GM23248 (cell line): ENCODE results near the gene IPO13. TPM values are rescaled to one million over a fixed set of nuclear protein-coding genes. Genes with fewer than 3 reads are reported as not detected.
A peak's percentile ranks its signal among the peaks of the same experiment; 100 is the strongest.

Experiments
- DNase-seq: peaks from one replicate; pipeline ENCODE4 v3.0.0-alpha.2; 2015
- H2AFZ ChIP-seq: fragments of 200-600 bp; sonication (generic); 2 replicates; pipeline ENCODE4 v1.6.1; 2016; ENCODE audit warnings: antibody characterized with exemption
- H3F3A ChIP-seq: fragments of 200-600 bp; sonication (generic); 2 replicates; pipeline ENCODE4 v1.6.1; 2016; ENCODE audit warnings: mild to moderate bottlenecking, antibody characterized with exemption, mixed run types; ENCODE audit not compliant: insufficient read depth
- H3K27ac ChIP-seq: fragments of 200-600 bp; sonication (generic); 2 replicates; pipeline ENCODE4 v1.5.1; 2016; ENCODE audit warnings: mild to moderate bottlenecking
- H3K27me3 ChIP-seq: fragments of 200-600 bp; sonication (generic); replicated peaks from 2 replicates; pipeline ENCODE4 v1.6.1; 2016; ENCODE audit warnings: mild to moderate bottlenecking; ENCODE audit not compliant: insufficient read depth
- H3K36me3 ChIP-seq: fragments of 200-600 bp; sonication (generic); 2 replicates; pipeline ENCODE4 v1.6.1; 2016; ENCODE audit warnings: low read depth, mild to moderate bottlenecking
- H3K4me1 ChIP-seq: fragments of 200-600 bp; sonication (generic); 2 replicates; pipeline ENCODE4 v1.6.1; 2016; ENCODE audit warnings: mild to moderate bottlenecking; ENCODE audit not compliant: insufficient read depth
- H3K4me2 ChIP-seq: fragments of 200-600 bp; sonication (generic); one replicate; pipeline ENCODE4 v1.6.1; 2016; ENCODE audit warnings: mild to moderate bottlenecking; ENCODE audit not compliant: unreplicated experiment
- H3K4me3 ChIP-seq: fragments of 200-600 bp; sonication (generic); 2 replicates; pipeline ENCODE4 v1.5.1; 2016; ENCODE audit warnings: mild to moderate bottlenecking
- H3K79me2 ChIP-seq: fragments of 200-600 bp; sonication (generic); 2 replicates; pipeline ENCODE4 v1.6.1; 2016; ENCODE audit warnings: mild to moderate bottlenecking; ENCODE audit not compliant: insufficient read depth
- H3K9ac ChIP-seq: fragments of 200-600 bp; sonication (generic); 2 replicates; pipeline ENCODE4 v1.6.1; 2016; ENCODE audit warnings: mild to moderate bottlenecking
- H3K9me2 ChIP-seq: fragments of 200-600 bp; sonication (generic); 2 replicates; pipeline ENCODE4 v1.6.1; 2016; ENCODE audit warnings: mixed run types, mild to moderate bottlenecking, moderate library complexity; ENCODE audit not compliant: insufficient read depth
- H3K9me3 ChIP-seq: fragments of 200-600 bp; sonication (generic); one replicate; pipeline ENCODE4 v1.6.1; 2017; ENCODE audit warnings: low read depth
- H4K20me1 ChIP-seq: fragments of 200-600 bp; sonication (generic); 2 replicates; pipeline ENCODE4 v1.6.0; 2016; ENCODE audit not compliant: insufficient read depth
- EZH2 ChIP-seq: fragments of 200-600 bp; sonication (generic); IDR thresholded peaks from 2 replicates; pipeline ENCODE4 v1.6.1; 2018; ENCODE audit warnings: antibody characterized with exemption, mild to moderate bottlenecking; ENCODE audit not compliant: insufficient read depth, poor library complexity, severe bottlenecking
- EZH2phosphoT487 ChIP-seq: fragments of 200-600 bp; sonication (generic); IDR thresholded peaks from 2 replicates; pipeline ENCODE4 v1.6.1; 2018; ENCODE audit warnings: antibody characterized with exemption, moderate library complexity, mild to moderate bottlenecking, low read depth; ENCODE audit not compliant: insufficient read depth
- WGBS, 2 experiments: methylation state at CpG; one replicate each; pipeline ENCODE4 v1.1.6; 2015 to 2017; ENCODE audit warnings: low lambda C conversion rate in 2 of 2, low coverage in 1 of 2; ENCODE audit errors: missing lambda C conversion rate in 2 of 2; 5-methylcytosine and 5-hydroxymethylcytosine counted together
- in situ Hi-C: fragments of 300-500 bp; cut with MboI; formaldehyde crosslinking; loops from 2 replicates; pipeline ENCODE4 v1.15.0; 2020
- polyA plus RNA-seq: library from polyadenylated mRNA; unstranded; fragments of >200 nt; fragmentation: Nextera tagmentation; extraction: Ambion mirVana; gene quantifications from 2 replicates; pipeline ENCODE4 v1.2.1, GENCODE V29; 2016
- total RNA-seq: library from RNA; depleted of rRNA; stranded (reverse); fragments of >200 nt; shearing (Covaris generic); gene quantifications from 2 replicates; pipeline ENCODE4 v1.2.3, GENCODE V29; 2014

The IPO13 gene
- total and polyA plus RNA-seq, 2 experiments from 2014 or later: 21.0 to 29.4 TPM

- Histone ChIP-seq H2AFZ (no peak overlapping the region), H3K4me3 (no peak overlapping the region), H3K9me2 (no peaks in the 10 kb centered on the region), H3K9ac (no peak overlapping the region), H4K20me1 (no peaks in the 10 kb centered on the region), H3K27ac (no peak overlapping the region), H3K27me3 (no peaks in the 10 kb centered on the region), H3K4me1 (peaks cover 12% of the 10 kb centered on the region), H3K36me3 (no peaks in the 10 kb centered on the region), H3K9me3 (no peaks in the 10 kb centered on the region), H3K4me2 (no peak overlapping the region), H3F3A (peaks cover 18% of the 10 kb centered on the region; the same call in 1 of the 2 replicates), H3K79me2 (no peaks in the 10 kb centered on the region)
- TF ChIP-seq EZH2phosphoT487 (no peak), EZH2 (no peak)
- no peak for DNase-seq
- 78 to 83% methylated on average over 7 of the region's 7 CpGs for WGBS, 2 experiments
- in situ Hi-C loops: no loop called here
Observed at GRCh38 chr1:43994071-43994470, 47.3 kb downstream of the IPO13 start.

DNA sequence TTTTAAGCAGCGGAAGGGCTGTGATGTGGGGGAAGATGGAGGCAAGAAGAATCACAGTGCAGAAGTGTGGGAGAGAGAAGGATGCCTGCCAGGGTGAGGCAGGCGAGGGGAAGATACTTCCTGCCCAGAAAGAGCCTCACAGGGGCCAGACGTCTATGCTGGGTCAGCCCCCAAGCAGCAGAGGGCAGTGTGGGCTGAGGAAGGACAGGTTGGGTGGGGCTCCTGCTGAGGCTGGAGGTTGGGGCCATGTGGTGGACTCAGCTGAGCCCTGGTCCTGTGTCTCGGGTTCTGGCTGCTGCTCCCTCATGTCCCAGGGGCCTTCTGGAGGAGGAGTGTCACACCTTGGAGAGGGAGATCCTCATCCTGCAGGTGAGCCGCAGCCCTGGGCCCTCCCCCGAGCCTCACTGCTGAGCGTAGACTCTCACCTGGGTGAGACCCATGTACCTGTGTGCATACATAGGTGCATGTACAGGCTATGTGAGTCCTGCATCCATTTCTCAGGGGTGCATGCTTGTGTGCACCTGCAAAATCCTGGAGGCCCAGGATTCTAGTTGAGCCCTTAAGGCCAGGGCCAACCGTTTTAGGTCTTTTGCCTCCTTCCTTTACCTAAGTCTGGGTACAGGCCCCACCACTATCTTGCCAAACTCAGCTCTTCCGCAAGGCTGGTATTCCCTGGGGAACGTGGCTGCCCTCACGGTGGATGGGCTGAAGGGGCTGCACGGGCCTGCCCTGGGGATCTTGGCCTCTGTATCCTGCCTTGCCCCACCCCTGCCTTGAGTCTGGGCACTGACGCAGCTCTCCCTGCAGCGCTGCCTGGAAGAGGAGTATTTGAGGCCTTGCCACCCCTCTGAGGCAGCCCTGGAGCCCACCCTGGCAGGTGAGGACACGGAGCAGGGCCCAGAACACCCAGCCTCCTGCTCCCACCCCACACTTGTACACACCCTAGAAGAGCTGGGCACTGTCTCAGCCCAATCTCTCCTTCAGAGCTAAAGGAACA lies 48.3 kb downstream of the IPO13 start:
- peak; percentile 63 for DNase-seq
- TF ChIP-seq EZH2phosphoT487 (no peak), EZH2 (no peak)
- no peak overlapping the region for H3K27ac ChIP-seq
- H3K9ac ChIP-seq: no peak overlapping the region
- 68 to 78% methylated on average over 15 of the region's 15 CpGs for WGBS, 2 experiments
- no peak overlapping the region for H2AFZ ChIP-seq
- H3K9me3 ChIP-seq: no peaks in the 10 kb centered on the region
- no peaks in the 10 kb centered on the region for H3K9me2 ChIP-seq
- H3K27me3 ChIP-seq: no peaks in the 10 kb centered on the region
- no peaks in the 10 kb centered on the region for H4K20me1 ChIP-seq
- H3F3A ChIP-seq: peaks cover 11% of the 10 kb centered on the region; the same call in 1 of the 2 replicates
- peaks cover 12% of the 10 kb centered on the region for H3K4me1 ChIP-seq
- no peak overlapping the region for H3K4me3 ChIP-seq
- H3K36me3 ChIP-seq: no peaks in the 10 kb centered on the region
- no peaks in the 10 kb centered on the region for H3K79me2 ChIP-seq
- H3K4me2 ChIP-seq: no peak overlapping the region
- in situ Hi-C loops: no loop called here

DNA sequence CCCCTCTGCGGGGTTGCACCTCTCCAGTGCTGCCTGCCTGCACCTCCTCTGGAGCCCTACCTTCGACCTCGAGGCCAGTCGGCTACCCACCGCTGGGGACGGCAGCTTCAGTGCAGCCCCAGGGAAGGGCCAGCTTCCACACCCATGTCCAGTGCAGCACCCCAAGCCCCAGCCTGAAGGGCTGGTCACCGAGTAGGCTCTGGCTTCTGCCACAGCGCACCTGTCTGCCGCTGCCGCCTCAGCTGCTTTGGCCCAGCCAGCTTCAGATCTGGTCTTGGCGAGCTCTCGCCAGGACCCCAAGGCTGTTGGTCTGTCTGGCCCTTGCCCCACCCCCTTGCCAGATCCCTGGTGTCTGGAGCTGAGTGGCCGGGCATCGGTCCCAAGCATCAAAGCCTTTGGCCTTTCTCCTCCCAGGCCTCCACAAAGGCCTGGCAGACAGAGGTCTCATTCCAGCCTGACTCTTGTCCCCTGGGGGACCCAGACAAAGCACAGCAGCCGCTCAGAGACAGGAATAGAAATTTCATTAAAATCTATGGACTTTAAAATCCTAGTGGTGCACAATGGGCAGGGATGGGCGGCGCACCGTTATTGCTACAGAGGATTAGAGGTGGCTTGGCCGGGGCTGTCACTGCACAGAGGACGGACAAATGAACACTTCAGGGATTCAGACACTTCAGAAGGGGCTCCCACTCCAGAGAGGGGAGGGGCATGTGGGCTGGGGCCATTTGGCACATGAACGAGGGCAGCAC lies 49.4 kb downstream of the IPO13 start:
- H3K4me1 ChIP-seq: peaks cover 5% of the 10 kb centered on the region; the same call in 1 of the 2 replicates
- WGBS, 2 experiments: 74 to 78% methylated on average over 20 to 21 of the region's 21 CpGs
- no peak overlapping the region for H3K4me3 ChIP-seq
- H3K9me3 ChIP-seq: no peaks in the 10 kb centered on the region
- in situ Hi-C loops: no loop called here
- H3F3A ChIP-seq: peaks cover 11% of the 10 kb centered on the region; the same call in 1 of the 2 replicates
- no peak overlapping the region for H3K4me2 ChIP-seq
- no peak overlapping the region for H3K27ac ChIP-seq
- H3K36me3 ChIP-seq: peaks cover 3% of the 10 kb centered on the region; the same call in 1 of the 2 replicates
- H3K9me2 ChIP-seq: no peaks in the 10 kb centered on the region
- H3K27me3 ChIP-seq: no peaks in the 10 kb centered on the region
- H3K9ac ChIP-seq: no peak overlapping the region
- no peaks in the 10 kb centered on the region for H3K79me2 ChIP-seq
- H2AFZ ChIP-seq: no peak overlapping the region
- no peaks in the 10 kb centered on the region for H4K20me1 ChIP-seq
- DNase-seq: no peak
- TF ChIP-seq EZH2 (no peak), EZH2phosphoT487 (no peak)

DNA sequence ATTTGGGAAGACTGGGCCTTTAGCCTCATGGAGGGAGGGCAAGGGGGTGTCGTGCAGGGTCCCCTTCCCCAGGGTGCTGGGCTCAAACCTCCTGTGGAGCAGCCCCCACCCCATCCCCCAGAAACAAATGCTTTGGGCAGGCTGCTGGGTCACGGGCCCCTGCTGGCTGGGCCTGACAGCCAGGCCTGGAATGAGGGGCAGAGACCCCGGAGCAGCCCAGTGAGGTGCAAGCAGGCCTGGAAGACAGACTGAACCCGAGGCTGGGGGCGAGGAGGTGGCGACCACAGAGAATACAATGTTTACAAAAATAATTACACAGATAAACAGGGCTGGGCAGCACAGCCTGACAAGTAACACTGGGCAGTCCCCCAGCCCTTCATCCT lies 50.0 kb downstream of the IPO13 start:
- H3K27ac ChIP-seq: no peak overlapping the region
- in situ Hi-C loops: no loop called here

More for the DNA sequence above, 50.0 kb downstream of the IPO13 start:
- DNase-seq: no peak
- Histone ChIP-seq H3K9me3 (no peaks in the 10 kb centered on the region), H4K20me1 (no peaks in the 10 kb centered on the region), H3K4me3 (no peak overlapping the region), H3K9me2 (no peaks in the 10 kb centered on the region), H3K36me3 (peaks cover 3% of the 10 kb centered on the region; the same call in 1 of the 2 replicates), H3K79me2 (no peaks in the 10 kb centered on the region), H3F3A (peaks cover 11% of the 10 kb centered on the region; the same call in 1 of the 2 replicates), H2AFZ (no peak overlapping the region), H3K4me1 (peaks cover 5% of the 10 kb centered on the region; the same call in 1 of the 2 replicates), H3K9ac (no peak overlapping the region), H3K27me3 (no peaks in the 10 kb centered on the region), H3K4me2 (no peak overlapping the region)
- TF ChIP-seq EZH2phosphoT487 (no peak), EZH2 (no peak)
- 73 to 77% methylated on average over 6 of the region's 6 CpGs for WGBS, 2 experiments
